ENCODE data around the gene EFNA5. TPM values are rescaled to one million over a fixed set of nuclear protein-coding genes. Genes with fewer than 3 reads are reported as not detected.

Gene EFNA5
- total and polyA plus RNA-seq, 2 of the 8 experiments (the other 6 are each of a cell fraction or from before 2014, with no cell fraction given) = 9.6 to 21.8 TPM

DNA sequence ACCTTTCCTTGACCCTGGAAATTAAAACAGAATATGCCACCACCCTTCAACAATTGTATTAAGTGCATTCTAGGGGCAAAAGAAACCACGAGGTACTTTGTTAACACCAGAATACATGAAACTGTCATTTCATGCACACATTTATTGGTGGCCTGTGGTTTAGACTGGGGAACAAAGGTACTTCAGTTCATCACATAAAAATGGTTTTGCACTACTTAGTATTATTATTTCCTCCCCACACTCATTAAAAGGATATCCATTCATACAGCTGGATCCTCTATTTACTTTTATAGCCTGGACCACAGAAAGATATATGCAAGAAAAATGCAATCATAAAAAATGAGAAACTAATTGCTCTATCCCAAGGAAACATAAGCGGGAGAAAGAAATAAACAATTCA is 230.9 kb downstream of the EFNA5 start:
- H2BK15ac ChIP-seq (ENCODE audit: low read length) = no peak overlapping the region
- no peaks in the 10 kb centered on the region for H3K36me3 ChIP-seq (ENCODE audit: control insufficient read depth in 2 of 4, insufficient read depth in 4 of 4, low read length in 3 of 4)
- H2BK20ac ChIP-seq (ENCODE audit: low read length) = no peak overlapping the region
- H3K4ac ChIP-seq (replicated peaks; ENCODE audit: insufficient read length, low read depth, low read length) = no peak overlapping the region
- H2BK12ac ChIP-seq (ENCODE audit: low read depth, low read length) = no peak overlapping the region
- H4K5ac ChIP-seq (ENCODE audit: insufficient read length, low read depth, low read length) = no peak overlapping the region
- H3K27ac ChIP-seq (ENCODE audit: low read depth, low read length) = no peak overlapping the region
- no peak for FAIRE-seq
- H3K23me2 ChIP-seq (ENCODE audit: low read depth, low read length) = no peaks in the 10 kb centered on the region
- no peak overlapping the region for H3K23ac ChIP-seq (ENCODE audit: insufficient read length)
- H3K18ac ChIP-seq (ENCODE audit: extremely low read depth, low read length) = no peak overlapping the region
- no peak overlapping the region for H2BK5ac ChIP-seq (ENCODE audit: low read depth, low read length)
- no peak overlapping the region for H2AFZ ChIP-seq (ENCODE audit: low read length)
- peaks cover 0 to 2% (median 0%) of the 10 kb centered on the region in 4 experiments; a peak in 1 of 7 replicates for H3K4me1 ChIP-seq (replicated peaks in 1 of 4; ENCODE audit: control insufficient read depth in 3 of 4, insufficient read depth in 4 of 4, low read length in 3 of 4)
- no peak overlapping the region for H2BK120ac ChIP-seq (replicated peaks; ENCODE audit: low read depth, low read length)
- peaks cover 0 to 2% of the 10 kb centered on the region in 2 experiments for H4K20me1 ChIP-seq (replicated peaks in 1 of 2; ENCODE audit: control insufficient read depth in 1 of 2, insufficient read depth in 2 of 2, low read length in 2 of 2)
- H3K27me3 ChIP-seq (replicated peaks in 1 of 4; ENCODE audit: control insufficient read depth in 3 of 4, extremely low read depth in 1 of 4, insufficient read depth in 3 of 4, low read length in 3 of 4) = no peaks in the 10 kb centered on the region
- no peaks in the 10 kb centered on the region for H3K79me1 ChIP-seq (ENCODE audit: low read depth, low read length)
- H3K56ac ChIP-seq (replicated peaks; ENCODE audit: insufficient read length, low read depth, low read length) = no peak overlapping the region
- no peak overlapping the region for H2AK5ac ChIP-seq (ENCODE audit: low read depth, low read length)
- H4K8ac ChIP-seq (ENCODE audit: extremely low read depth, insufficient read depth, low read length) = no peak overlapping the region
- no peak overlapping the region for H3K4me2 ChIP-seq (ENCODE audit: insufficient read depth in 1 of 2, low read depth in 2 of 2, low read length in 2 of 2)
- H3K14ac ChIP-seq (ENCODE audit: insufficient read length) = no peak overlapping the region
- WGBS, 2 experiments (ENCODE audit: extremely low coverage in 1 of 2, insufficient coverage in 1 of 2, insufficient read length in 1 of 2, insufficient replicate concordance in 2 of 2, low coverage in 1 of 2, low lambda C conversion rate in 2 of 2, missing lambda C conversion rate in 1 of 2) = 93% methylated on average over 2 of the region's 2 CpGs; no CpG with 5 or more reads in 1 of the 2 experiments
- H3K79me2 ChIP-seq (ENCODE audit: control insufficient read depth in 1 of 2, insufficient read depth in 2 of 2, low read length in 2 of 2) = no peaks in the 10 kb centered on the region
- H3K9ac ChIP-seq (replicated peaks in 1 of 4; ENCODE audit: extremely low read depth in 1 of 4, low read depth in 3 of 4, low read length in 3 of 4) = no peak overlapping the region
- H3K4me3 ChIP-seq (ENCODE audit: extremely low read depth in 1 of 4, insufficient read depth in 2 of 4, low read depth in 3 of 4, low read length in 4 of 4) = no peak overlapping the region
- DNase-seq (ENCODE audit: low read depth in 1 of 2, low spot score in 2 of 2) = no peak
- H4K91ac ChIP-seq (replicated peaks; ENCODE audit: insufficient read length, low read length) = no peak overlapping the region
- TF ChIP-seq, protein P1, sequence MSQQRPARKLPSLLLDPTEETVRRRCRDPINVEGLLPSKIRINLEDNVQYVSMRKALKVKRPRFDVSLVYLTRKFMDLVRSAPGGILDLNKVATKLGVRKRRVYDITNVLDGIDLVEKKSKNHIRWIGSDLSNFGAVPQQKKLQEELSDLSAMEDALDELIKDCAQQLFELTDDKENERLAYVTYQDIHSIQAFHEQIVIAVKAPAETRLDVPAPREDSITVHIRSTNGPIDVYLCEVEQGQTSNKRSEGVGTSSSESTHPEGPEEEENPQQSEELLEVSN (IDR thresholded peaks at IDR 0.05) = no peak
- TF ChIP-seq CHD2 (IDR thresholded peaks at IDR 0.05; ENCODE audit: low read length) = no peak
- no peaks in the 10 kb centered on the region for H3K9me3 ChIP-seq (ENCODE audit: insufficient read depth in 2 of 2, low read depth in 1 of 2, low read length in 1 of 2)
- ChIA-PET POLR2A (ENCODE audit: partially characterized antibody) (no interaction called here), CTCF (ENCODE audit: partially characterized antibody) (interaction anchor here (0.6 to 1.6 kb wide), 2 partner anchors 9 to 30 kb away, joined by 3 read pairs; no protein-coding TSS in a partner anchor)

Data from H1 (cell line).